GM20000 (cell line): ENCODE results near the gene LIMCH1.

Source experiments
- DNase-seq: peaks from one replicate; pipeline ENCODE4 v3.0.0; 2012; ENCODE audit warnings: low spot score
- TF ChIP-seq, protein P1 (sequence below): IDR thresholded peaks from 2 replicates; pipeline ENCODE4 v1.5.1; 2012; ENCODE audit warnings: mild to moderate bottlenecking, control low read depth; ENCODE audit errors: extremely low read depth, missing control alignments

LIMCH1 gene

DNA sequence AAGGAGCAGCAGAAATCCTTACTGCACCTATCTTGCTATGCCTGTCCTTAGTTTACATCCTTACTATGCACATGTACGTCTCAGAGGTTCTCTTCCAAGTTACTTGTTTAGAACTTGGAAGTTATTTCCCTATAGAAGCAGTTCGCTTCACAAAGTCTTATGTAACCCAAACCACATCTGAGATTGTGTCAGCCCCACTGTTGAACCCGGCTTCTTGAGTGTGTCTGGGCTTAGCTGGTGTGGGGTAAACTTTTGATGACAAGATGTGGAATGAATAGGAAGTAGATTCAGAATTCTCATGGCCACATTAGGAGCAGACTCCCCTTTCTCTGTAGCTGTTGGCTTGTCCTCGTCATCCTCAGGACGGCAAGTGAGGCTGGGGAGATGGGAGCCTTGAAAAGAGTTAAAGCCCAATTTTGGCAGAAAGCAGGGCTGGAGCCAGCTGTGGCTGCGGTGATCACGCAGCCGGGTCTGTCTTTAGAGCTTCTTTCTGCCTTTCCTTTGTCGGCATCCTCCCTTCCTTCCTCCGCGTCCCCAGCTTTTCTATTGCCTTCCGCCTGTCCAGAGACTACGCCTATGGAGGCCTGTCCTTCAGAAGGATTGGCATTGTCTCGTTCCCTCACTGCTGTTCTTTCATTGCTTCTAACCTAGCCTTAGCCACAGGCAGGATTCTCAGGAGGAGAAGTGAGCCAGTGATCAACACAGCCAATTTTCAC lies 23.0 kb upstream of the LIMCH1 start:
- TF ChIP-seq, protein P1, sequence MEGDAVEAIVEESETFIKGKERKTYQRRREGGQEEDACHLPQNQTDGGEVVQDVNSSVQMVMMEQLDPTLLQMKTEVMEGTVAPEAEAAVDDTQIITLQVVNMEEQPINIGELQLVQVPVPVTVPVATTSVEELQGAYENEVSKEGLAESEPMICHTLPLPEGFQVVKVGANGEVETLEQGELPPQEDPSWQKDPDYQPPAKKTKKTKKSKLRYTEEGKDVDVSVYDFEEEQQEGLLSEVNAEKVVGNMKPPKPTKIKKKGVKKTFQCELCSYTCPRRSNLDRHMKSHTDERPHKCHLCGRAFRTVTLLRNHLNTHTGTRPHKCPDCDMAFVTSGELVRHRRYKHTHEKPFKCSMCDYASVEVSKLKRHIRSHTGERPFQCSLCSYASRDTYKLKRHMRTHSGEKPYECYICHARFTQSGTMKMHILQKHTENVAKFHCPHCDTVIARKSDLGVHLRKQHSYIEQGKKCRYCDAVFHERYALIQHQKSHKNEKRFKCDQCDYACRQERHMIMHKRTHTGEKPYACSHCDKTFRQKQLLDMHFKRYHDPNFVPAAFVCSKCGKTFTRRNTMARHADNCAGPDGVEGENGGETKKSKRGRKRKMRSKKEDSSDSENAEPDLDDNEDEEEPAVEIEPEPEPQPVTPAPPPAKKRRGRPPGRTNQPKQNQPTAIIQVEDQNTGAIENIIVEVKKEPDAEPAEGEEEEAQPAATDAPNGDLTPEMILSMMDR = no peak

DNA sequence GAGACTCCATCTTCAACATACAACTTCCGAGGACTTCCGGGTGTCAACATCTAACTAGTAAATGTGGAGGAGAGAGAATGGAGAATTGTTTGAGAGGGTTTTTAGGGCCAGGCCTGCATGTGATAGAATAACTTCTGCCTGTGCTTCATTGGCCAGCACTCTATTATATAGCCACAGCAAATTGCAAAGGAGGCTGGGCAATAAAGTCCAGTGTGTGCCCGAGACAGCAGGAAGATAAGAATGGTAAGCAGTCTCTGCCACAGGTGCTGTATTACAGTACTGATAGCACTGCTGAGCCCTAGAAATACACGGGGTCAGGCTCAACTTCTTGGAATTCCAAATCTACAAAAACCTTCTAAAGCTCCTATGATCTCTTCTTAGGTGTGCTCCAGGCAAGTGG lies 20.8 kb upstream of the LIMCH1 start:
- TF ChIP-seq, protein P1 = no peak
- no peak for DNase-seq

More for the DNA sequence above, 23.0 kb upstream of the LIMCH1 start:
- no peak for DNase-seq

DNA sequence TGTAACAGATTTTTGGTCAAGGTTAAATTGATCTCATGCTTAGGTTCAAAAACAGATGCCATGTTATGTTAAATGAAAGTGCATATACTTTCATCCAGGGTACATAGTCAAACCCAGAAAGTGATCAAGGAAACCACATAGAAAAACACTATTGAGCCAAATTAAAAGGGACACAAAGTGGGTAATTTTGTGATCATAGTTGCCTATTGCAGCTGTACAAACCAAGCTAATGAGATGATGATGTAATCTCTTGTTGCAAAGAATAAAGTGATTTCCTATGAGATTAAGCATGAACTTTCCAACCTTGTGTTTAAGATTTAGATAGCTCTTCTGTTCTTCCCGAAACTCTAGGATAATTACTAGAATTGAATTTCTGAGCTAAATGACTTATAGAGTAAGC lies 20.2 kb upstream of the LIMCH1 start:
- TF ChIP-seq, protein P1 = no peak
- DNase-seq = no peak

DNA sequence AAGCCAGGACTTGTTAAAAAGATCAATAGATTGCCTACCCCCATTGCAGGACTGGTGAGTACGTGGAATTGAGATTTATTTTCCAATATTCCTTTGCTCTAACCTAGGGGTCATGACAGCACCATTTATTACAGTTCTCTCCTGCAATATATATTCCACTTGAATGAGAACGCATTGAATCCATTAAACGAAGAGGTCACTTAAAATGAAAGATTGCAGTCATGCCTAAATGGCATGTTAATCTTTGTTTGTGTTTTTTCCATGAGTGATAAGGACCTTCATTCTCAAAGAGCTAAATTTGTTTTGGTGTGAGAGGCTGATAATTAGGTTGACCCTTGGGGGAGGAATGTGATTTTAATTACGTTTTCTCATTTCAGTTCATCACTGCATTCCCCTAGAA lies 13.5 kb upstream of the LIMCH1 start:
- DNase-seq = no peak
- TF ChIP-seq, protein P1 = no peak

DNA sequence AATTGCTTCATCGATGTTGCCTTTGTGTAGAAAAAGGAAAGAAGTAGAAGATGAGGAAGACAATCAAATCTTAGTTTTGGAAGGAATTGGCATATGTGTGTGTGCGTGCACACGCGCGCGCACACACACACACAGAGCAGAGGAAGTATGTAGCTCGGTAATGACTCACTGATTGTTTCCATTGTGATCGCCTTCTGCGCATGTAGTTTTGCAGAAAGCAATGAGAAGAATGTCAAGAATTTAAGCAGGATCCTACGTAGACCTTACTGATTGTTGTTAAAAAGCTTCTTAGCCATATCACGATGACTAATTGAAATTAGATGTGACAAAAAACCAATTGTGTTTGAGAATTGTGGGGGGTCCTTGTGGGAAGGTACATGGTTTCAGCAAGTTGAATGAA lies 12.8 kb upstream of the LIMCH1 start:
- TF ChIP-seq, protein P1 = no peak
- no peak for DNase-seq

DNA sequence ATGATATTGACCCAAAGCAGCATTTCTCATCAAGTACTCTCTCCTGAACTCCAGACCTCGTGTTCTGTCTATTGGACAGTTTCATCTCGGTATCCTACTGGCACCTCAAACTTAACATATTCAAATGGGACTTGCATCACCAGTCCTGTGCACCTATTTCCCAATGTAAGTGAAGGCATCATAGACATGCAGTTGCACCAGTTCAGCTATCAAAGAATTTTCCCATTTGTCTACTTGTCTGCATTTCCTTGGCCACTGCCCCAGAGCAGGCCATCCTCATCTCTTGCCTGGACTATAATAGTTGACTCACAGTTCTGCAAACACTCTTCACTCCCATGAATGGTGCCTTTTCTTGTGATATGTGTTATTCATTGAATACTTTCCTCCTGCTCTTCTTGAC lies 11.3 kb upstream of the LIMCH1 start:
- no peak for DNase-seq

DNA sequence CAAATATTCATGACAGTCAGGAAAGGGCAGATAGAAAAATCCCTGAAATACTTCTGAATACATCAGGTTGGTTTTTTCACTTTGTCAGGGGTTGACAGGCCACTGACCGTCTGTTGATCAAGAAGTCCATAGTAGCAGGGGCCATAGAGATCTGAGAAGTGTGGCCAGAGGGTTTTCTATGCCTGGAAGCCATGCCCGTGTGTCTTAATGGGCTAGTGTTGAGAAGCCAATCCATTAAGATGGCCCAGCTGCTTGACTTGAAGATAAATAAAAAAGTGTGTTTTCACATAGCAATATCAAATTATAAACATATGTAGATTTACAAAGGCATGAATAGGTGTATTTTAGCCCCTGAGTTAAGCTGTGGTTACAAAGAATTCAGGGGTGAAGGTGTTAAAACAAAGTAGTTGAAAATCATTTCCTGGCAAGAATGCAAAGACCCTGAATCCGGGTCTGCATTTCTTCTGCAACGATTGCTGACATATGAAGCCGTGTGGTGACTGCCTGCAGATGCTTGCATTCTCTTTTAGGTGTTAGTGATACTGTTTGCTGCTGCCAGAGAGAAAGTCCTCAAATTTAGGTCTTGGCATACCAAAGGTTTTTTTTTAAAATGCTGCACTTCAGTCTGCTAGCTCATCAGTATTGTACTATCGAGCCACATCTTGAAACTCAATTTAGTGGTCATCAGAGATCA lies 9.3 kb upstream of the LIMCH1 start:
- TF ChIP-seq, protein P1 = no peak
- DNase-seq = no peak

More for the DNA sequence above, 11.3 kb upstream of the LIMCH1 start:
- TF ChIP-seq, protein P1 = no peak
